Neuronal stem cell (in vitro differentiated cells): Measurements from ENCODE around the gene DDX39B.
"Not testable (repeated sequence)": the region's sequence is repeated elsewhere in the genome, so short reads cannot be mapped to it uniquely, and the experiment has no call there.

ENCODE experiments used
- DNase-seq: peaks from one replicate; pipeline ENCODE4 v3.0.0-alpha.2; 2013; ENCODE audit warnings: low spot score
- H2AFZ ChIP-seq: one replicate; pipeline ENCODE4 v1.6.1; 2013; ENCODE audit warnings: mild to moderate bottlenecking, low read length, inconsistent platforms
- H2AK5ac ChIP-seq: 2 replicates; pipeline ENCODE4 v1.6.1; 2013; ENCODE audit warnings: low read depth, mild to moderate bottlenecking, inconsistent platforms, low read length, moderate library complexity, mixed read lengths
- H2BK120ac ChIP-seq: 2 replicates; pipeline ENCODE4 v1.6.1; 2013; ENCODE audit warnings: low read depth, mild to moderate bottlenecking, inconsistent platforms, low read length, moderate library complexity, mixed read lengths
- H2BK12ac ChIP-seq: one replicate; pipeline ENCODE4 v1.6.1; 2013; ENCODE audit warnings: low read length, inconsistent platforms
- H2BK15ac ChIP-seq: 2 replicates; pipeline ENCODE4 v1.6.1; 2013; ENCODE audit warnings: mild to moderate bottlenecking, low read length, inconsistent platforms, mixed read lengths
- H2BK5ac ChIP-seq: one replicate; pipeline ENCODE4 v1.6.1; 2013; ENCODE audit warnings: inconsistent platforms, mild to moderate bottlenecking, low read length, moderate library complexity
- H3K14ac ChIP-seq: one replicate; pipeline ENCODE4 v1.6.1; 2013; ENCODE audit warnings: low read length, inconsistent platforms
- H3K18ac ChIP-seq: 2 replicates; pipeline ENCODE4 v1.6.1; 2013; ENCODE audit warnings: low read length, inconsistent platforms
- H3K23ac ChIP-seq: 2 replicates; pipeline ENCODE4 v1.6.1; 2013; ENCODE audit warnings: low read depth, mild to moderate bottlenecking, mixed read lengths, low read length, inconsistent platforms; ENCODE audit not compliant: poor library complexity
- H3K27ac ChIP-seq: replicated peaks from 3 replicates; pipeline ENCODE4 v1.5.1; 2013; ENCODE audit warnings: low read length, inconsistent platforms
- H3K27me3 ChIP-seq, 3 experiments: 2 replicates each; pipeline ENCODE4 v1.6.1; 2013; ENCODE audit warnings: low read length in 3 of 3, mild to moderate bottlenecking in 2 of 3, inconsistent platforms in 1 of 3, low read depth in 1 of 3, mixed read lengths in 1 of 3, moderate library complexity in 1 of 3; ENCODE audit not compliant: control insufficient read depth in 3 of 3, insufficient read depth in 3 of 3
- H3K36me3 ChIP-seq, 2 donors: replicated peaks in 1 of 2; 2 replicates each; pipeline ENCODE4 v1.6.1; 2013; ENCODE audit warnings: low read length in 2 of 2; ENCODE audit not compliant: control insufficient read depth in 2 of 2, insufficient read depth in 2 of 2
- H3K4ac ChIP-seq: 2 replicates; pipeline ENCODE4 v1.6.1; 2013; ENCODE audit warnings: inconsistent platforms, mild to moderate bottlenecking, low read length, moderate library complexity
- H3K4me1 ChIP-seq, 2 donors: 1 replicate in 1 of 2; 2 replicates in 1 of 2; pipeline ENCODE4 v1.6.1; 2013; ENCODE audit warnings: low read length in 2 of 2, low read depth in 1 of 2; ENCODE audit not compliant: control insufficient read depth in 2 of 2, insufficient read depth in 1 of 2
- H3K4me2 ChIP-seq: one replicate; pipeline ENCODE4 v1.6.1; 2013; ENCODE audit warnings: mild to moderate bottlenecking, low read length, inconsistent platforms; ENCODE audit not compliant: insufficient read depth, poor library complexity, severe bottlenecking
- H3K4me3 ChIP-seq, 2 donors: 2 replicates each; pipeline ENCODE4 v1.5.1; 2013; ENCODE audit warnings: low read length in 2 of 2, mild to moderate bottlenecking in 2 of 2, inconsistent platforms in 1 of 2, moderate library complexity in 1 of 2
- H3K79me1 ChIP-seq: one replicate; pipeline ENCODE4 v1.6.1; 2013; ENCODE audit warnings: low read depth, mild to moderate bottlenecking, inconsistent platforms, low read length, moderate library complexity
- H3K9ac ChIP-seq: one replicate; pipeline ENCODE4 v1.6.1; 2013; ENCODE audit warnings: mild to moderate bottlenecking, low read depth, low read length, inconsistent platforms; ENCODE audit not compliant: poor library complexity
- H3K9me3 ChIP-seq, 2 donors: replicated peaks in 1 of 2; 2 replicates each; pipeline versions ENCODE3 to v1.6.1; 2013; ENCODE audit warnings: low read length in 2 of 2, mild to moderate bottlenecking in 2 of 2, inconsistent platforms in 1 of 2, low read depth in 1 of 2, mixed read lengths in 1 of 2, moderate library complexity in 1 of 2; ENCODE audit not compliant: control insufficient read depth in 2 of 2, insufficient read depth in 1 of 2
- H4K8ac ChIP-seq: one replicate; pipeline ENCODE4 v1.6.1; 2013; ENCODE audit warnings: low read depth, mild to moderate bottlenecking, inconsistent platforms, low read length, moderate library complexity
- H4K91ac ChIP-seq: one replicate; pipeline ENCODE4 v1.6.1; 2013; ENCODE audit warnings: low read length, low read depth, mild to moderate bottlenecking, inconsistent platforms; ENCODE audit not compliant: poor library complexity
- WGBS, 2 donors: extraction: QIAGEN DNeasy Blood & Tissue Kit; methylation state at CpG; one replicate each; pipeline ENCODE4 v1.1.7; 2013; ENCODE audit warnings: missing lambda C conversion rate in 2 of 2, mixed read lengths in 1 of 2; ENCODE audit not compliant: insufficient read length in 2 of 2, insufficient replicate concordance in 1 of 2; ENCODE audit errors: extremely low coverage in 2 of 2; 5-methylcytosine and 5-hydroxymethylcytosine counted together

The DDX39B gene

GRCh38 chr6:31495580-31495979 lies 46.2 kb downstream of the DDX39B start:
- no peak overlapping the region for H3K23ac ChIP-seq
- no peak overlapping the region for H2AK5ac ChIP-seq
- H3K18ac ChIP-seq = no peak overlapping the region
- no peak overlapping the region for H3K9ac ChIP-seq
- H2AFZ ChIP-seq = no peak overlapping the region
- no CpG with 5 or more reads among the region's 2 CpGs for WGBS, 2 donors
- H2BK5ac ChIP-seq = no peak overlapping the region
- H3K14ac ChIP-seq = no peak overlapping the region
- no peaks in the 10 kb centered on the region for H3K79me1 ChIP-seq
- no peak overlapping the region for H3K4me2 ChIP-seq
- peaks cover 0 to 11% of the 10 kb centered on the region in 2 donors for H3K4me1 ChIP-seq
- no peaks in the 10 kb centered on the region for H3K36me3 ChIP-seq
- no peak overlapping the region for H2BK12ac ChIP-seq
- H3K27ac ChIP-seq = no peak overlapping the region
- H3K4ac ChIP-seq = no peak overlapping the region
- no peak overlapping the region for H4K8ac ChIP-seq
- no peak for DNase-seq
- peaks cover 0 to 75% (median 28%) of the 10 kb centered on the region in 3 experiments for H3K27me3 ChIP-seq
- H2BK15ac ChIP-seq = no peak overlapping the region
- no peak overlapping the region for H2BK120ac ChIP-seq
- no peaks in the 10 kb centered on the region for H3K9me3 ChIP-seq
- no peak overlapping the region for H4K91ac ChIP-seq
- H3K4me3 ChIP-seq = no peak overlapping the region

- H3K27ac ChIP-seq = no peak overlapping the region
- H2AFZ ChIP-seq = peak overlapping the region; percentile 85
- H2BK12ac ChIP-seq = no peak overlapping the region
- H4K91ac ChIP-seq = no peak overlapping the region
- H3K4ac ChIP-seq = no peak overlapping the region
- H3K4me2 ChIP-seq = peak overlapping the region; percentile 96
- H3K27me3 ChIP-seq = peaks cover 0 to 66% (median 25%) of the 10 kb centered on the region in 3 experiments
- H3K4me3 ChIP-seq = peak overlapping the region; percentile 15 to 83
- no peaks in the 10 kb centered on the region for H3K9me3 ChIP-seq
- peak overlapping the region; percentile 95 for H3K18ac ChIP-seq
- no peaks in the 10 kb centered on the region for H3K36me3 ChIP-seq
- no peak overlapping the region for H4K8ac ChIP-seq
- no peak overlapping the region for H2AK5ac ChIP-seq
- H3K79me1 ChIP-seq = no peaks in the 10 kb centered on the region
- no CpG with 5 or more reads among the region's 58 CpGs for WGBS, 2 donors
- peak; percentile 70 for DNase-seq
- no peak overlapping the region for H3K14ac ChIP-seq
- H2BK120ac ChIP-seq = peak overlapping the region; percentile 87
- H3K9ac ChIP-seq = peak overlapping the region; percentile 90
- no peak overlapping the region for H2BK5ac ChIP-seq
- H2BK15ac ChIP-seq = no peak overlapping the region
- no peak overlapping the region for H3K23ac ChIP-seq
- peaks cover 0 to 11% of the 10 kb centered on the region in 2 donors for H3K4me1 ChIP-seq
Observed at GRCh38 chr6:31493875-31494694, 47.7 kb downstream of the DDX39B start.

- WGBS, 2 donors = 100% methylated on average over 1 of the region's 2 CpGs; no CpG with 5 or more reads in 1 of the 2 donors
- not testable (repeated sequence) for H3K14ac ChIP-seq, DNase-seq, H2AK5ac ChIP-seq, H3K79me1 ChIP-seq, H3K23ac ChIP-seq, H3K36me3 ChIP-seq, H3K4ac ChIP-seq, H2BK15ac ChIP-seq, H2BK5ac ChIP-seq, H4K8ac ChIP-seq, H3K9ac ChIP-seq, H2BK120ac ChIP-seq, H2AFZ ChIP-seq, H3K9me3 ChIP-seq, H3K27ac ChIP-seq, H3K4me3 ChIP-seq, H3K18ac ChIP-seq, H4K91ac ChIP-seq, H2BK12ac ChIP-seq
- Histone ChIP-seq H3K27me3 (peaks cover 0 to 61% (median 19%) of the 10 kb centered on the region in 3 experiments), H3K4me2 (peak overlapping the region; percentile 96), H3K4me1 (peaks cover 0 to 11% of the 10 kb centered on the region in 2 donors)
Observed at GRCh38 chr6:31493550-31493874, 48.3 kb downstream of the DDX39B start.

- H2BK5ac ChIP-seq = no peak overlapping the region
- H3K79me1 ChIP-seq = no peaks in the 10 kb centered on the region
- no peak overlapping the region for H3K4me2 ChIP-seq
- no peak overlapping the region for H3K4ac ChIP-seq
- no peak overlapping the region for H2AK5ac ChIP-seq
- no peak overlapping the region for H2BK12ac ChIP-seq
- H2AFZ ChIP-seq = no peak overlapping the region
- peaks cover 0 to 32% (median 5%) of the 10 kb centered on the region in 3 experiments for H3K27me3 ChIP-seq
- H3K9me3 ChIP-seq = no peaks in the 10 kb centered on the region
- no peak overlapping the region for H3K9ac ChIP-seq
- H4K8ac ChIP-seq = no peak overlapping the region
- H2BK15ac ChIP-seq = no peak overlapping the region
- WGBS, 2 donors = no CpG with 5 or more reads among the region's 16 CpGs
- H3K4me3 ChIP-seq = no peak overlapping the region
- no peak overlapping the region for H3K14ac ChIP-seq
- no peak for DNase-seq
- no peak overlapping the region for H3K27ac ChIP-seq
- no peak overlapping the region for H4K91ac ChIP-seq
- no peak overlapping the region for H2BK120ac ChIP-seq
- no peak overlapping the region for H3K18ac ChIP-seq
- no peaks in the 10 kb centered on the region for H3K36me3 ChIP-seq
- H3K4me1 ChIP-seq = peaks cover 0 to 5% of the 10 kb centered on the region in 2 donors
- no peak overlapping the region for H3K23ac ChIP-seq
Observed at GRCh38 chr6:31490115-31490873, 51.5 kb downstream of the DDX39B start.
